ENCODE results near the gene HLCS.
A peak's percentile ranks its signal among the peaks of the same experiment; 100 is the strongest.

HLCS gene

DNA sequence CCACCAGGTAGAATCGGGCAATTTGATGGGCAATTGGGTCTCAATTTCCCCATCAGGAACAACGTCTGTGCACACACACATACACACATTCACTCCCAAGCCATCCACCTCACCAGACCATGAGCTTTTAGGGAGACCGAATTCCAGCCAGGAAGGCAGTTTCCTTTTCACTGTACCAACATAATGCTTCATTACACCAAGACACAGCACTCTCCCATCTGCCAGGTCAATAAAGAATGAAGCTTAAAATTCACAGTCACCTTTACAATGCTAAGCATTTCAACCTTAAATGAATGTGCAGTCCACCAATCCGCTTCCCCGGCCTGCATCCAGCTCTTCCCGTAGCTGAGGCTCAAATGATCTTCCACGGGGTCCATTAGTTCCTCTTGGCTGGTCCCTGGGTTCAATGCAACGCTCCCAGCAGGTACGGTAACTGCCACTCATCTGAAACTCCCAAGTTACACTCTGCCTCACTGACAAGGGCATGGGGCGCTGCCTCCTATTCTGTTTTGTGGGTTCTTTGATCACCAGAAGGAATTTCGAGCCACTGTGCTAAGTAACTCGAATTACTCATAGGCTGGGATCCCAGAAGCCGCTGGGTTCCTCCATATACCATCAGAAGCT, 162.5 kb downstream of the HLCS start:
- DNase-seq, result no peak

GRCh38 chr21:36803051-36803645, 163.3 kb downstream of the HLCS start:
- no peak for DNase-seq

DNA sequence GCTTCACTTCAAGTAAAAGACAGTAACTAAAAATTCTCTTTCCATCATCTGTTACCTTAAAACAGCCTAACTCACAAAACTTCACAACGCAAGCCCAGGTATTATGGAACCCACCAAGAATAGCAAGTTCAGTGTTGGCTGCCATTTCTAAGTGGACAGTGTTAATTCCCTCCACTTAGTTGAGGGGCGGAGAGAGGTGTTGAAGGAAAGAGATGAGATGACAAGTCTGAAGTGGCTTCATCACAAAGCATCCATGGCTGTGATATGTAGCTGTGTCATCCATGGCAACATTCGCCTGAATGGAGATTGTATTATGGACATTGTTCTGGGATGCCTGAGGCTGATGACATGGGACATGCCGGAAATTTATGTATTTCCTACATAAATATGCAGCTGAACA, 165.7 kb downstream of the HLCS start:
- no peak for DNase-seq

DNA sequence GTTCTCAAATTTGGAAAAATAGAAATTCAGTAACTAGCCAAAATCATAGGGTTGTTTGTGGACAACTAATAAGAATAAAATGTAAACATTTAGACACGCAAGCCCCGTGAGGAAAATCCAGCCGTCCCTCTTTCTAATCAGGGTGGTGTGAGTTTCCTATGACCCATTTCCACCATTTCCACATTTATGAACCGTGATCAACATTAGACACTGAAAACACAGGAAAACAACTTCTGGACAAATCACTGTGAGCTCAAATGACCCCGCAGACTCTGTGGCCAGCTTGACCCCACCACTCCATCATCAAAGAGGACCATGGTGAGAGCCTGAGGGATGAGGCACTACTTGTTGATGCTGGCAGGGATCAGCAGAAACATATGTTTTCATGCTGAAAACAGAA, 166.6 kb downstream of the HLCS start:
- DNase-seq, result no peak

- no peak for DNase-seq
These were observed 168.0 kb downstream of the HLCS start for GRCh38 chr21:36798491-36798890.

DNA sequence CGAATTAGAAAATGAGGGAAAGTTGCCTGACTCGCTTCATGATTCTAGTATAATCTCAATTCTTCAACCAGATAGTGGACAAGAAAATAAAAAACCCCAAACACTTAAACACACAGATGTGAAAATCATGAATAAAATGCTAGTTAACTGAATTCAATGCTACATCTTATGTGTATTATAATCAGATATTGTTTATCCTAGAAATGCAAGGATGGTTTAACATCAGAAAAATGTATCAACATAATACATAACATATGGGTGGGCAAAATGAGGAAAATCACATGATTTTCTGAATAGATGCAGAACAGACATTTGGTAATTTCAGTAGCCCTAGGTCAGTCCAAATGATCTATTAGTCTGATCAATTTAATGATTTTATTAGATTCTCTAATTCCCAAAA, 170.4 kb downstream of the HLCS start:
- no peak for DNase-seq

- DNase-seq, result no peak
These were observed 173.9 kb downstream of the HLCS start for GRCh38 chr21:36792505-36792967.

DNA sequence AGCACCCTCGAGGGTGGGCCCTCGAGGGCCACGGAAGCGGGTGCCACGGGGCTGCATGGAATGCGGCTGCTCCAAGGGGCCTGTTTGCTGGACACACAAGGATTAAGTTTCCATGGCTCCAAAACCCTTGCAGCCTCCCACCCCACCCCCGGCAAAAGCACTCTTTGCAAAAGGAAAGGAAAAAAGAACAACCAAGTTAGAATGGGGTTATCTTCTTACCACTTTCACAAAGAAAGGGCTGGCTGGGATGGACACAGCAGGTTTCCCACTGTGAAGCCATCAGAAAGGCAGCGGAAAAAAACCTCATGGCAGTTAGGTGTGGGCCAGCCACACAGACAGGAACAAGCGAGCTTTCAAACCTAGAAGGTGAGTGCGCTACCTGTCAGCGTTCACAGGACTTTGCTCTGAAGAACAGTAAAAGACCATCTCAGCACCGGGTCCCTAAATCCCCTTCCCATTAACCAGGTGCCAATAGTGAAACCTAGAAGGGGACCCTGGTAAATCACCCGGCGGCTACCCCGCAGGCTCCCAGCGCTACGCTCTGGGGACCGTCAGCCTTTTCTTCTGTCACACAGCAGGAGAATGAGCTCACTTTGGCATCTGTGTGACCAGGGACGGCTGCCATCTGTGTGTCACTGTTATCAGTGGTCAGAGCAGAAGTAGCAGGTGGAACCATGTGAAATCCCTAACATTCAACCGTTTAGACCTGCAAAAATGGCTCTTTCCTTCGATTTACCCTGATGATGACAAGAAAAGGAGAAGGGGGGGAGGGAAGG, 174.6 kb downstream of the HLCS start:
- no peak for DNase-seq

DNA sequence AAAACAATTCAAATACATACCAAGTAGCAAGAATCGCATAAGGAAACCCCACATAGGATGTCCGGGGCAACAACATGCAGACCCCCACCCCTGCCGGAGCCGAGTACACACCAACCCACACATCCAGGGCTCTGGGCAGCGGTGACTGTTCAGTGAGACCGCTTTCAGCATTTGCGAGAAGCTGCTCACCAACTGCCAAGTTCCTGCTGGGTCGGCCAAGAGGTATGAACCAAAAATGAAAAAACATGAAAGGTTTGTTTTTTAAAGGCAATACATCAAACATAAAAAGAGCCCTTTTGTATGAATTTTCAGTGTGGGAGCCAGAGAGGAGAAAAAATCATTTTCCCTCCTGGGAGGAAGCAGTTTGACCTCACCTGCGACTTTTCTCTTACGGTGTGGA, 175.3 kb downstream of the HLCS start:
- DNase-seq, result no peak

DNA sequence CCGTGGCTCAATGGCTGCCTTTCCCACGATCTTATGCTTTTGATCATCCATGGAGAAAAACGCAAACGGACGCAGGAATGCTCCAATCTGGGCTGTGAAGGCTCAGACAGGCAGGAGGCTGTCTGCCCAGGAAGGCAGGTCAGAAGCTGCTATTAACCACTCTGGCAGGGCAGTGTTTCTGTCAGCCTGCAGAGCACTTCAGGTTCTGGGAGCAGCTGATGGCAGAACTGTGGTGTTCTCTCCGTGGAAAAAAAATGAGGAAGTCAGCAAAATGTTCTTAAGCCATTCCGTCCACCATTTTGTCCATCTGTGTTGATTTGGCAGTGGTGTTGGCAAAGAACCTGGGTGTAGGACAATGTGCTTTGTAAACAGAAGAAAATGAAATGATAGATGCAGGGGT, 175.9 kb downstream of the HLCS start:
- DNase-seq, result no peak

DNA sequence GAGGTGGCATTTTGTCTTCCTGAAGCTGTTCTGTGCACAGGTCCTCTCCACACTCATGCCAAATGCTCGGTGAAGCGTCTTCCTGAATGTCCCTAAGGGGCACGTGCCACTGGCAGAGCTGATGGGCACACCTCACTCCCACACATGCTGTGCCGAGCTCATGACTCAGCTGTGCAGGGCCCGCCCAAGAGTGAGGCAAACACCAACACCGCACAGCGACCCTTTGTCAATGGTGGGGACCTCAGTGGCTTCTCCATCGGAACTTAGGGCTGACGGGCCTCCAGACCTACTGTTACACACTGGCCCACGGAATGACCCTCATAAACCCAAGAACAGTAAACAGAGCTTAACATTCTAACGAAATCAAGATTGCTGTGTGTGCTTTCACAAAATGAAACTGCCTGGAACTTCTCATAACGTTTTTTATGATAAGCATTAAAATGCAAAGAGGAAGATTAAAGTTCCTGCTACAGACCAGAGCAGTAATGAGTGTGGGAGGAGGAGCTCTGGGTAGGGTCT, 178.3 kb downstream of the HLCS start:
- no peak for DNase-seq

- no peak for DNase-seq
These were observed 180.3 kb downstream of the HLCS start for GRCh38 chr21:36786186-36786585.

DNA sequence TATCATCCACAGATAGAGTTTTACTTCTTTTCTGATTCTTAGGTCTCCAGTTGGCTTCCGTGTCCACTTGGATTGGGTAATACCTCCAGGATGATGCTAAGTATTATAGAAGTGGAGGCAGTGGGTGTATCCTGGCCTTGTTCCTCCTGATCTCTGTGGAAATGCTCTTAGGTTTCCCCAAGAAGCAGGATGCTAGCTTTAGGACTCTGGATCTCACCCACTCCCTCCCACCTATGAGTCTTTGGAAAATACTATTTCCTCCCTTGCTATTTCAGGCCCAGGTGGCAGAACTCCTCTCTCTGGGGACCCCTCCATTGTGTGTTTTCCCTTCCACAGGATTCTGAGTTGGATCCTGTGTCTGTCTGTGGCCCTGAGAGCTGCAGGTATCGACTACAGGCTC, 180.9 kb downstream of the HLCS start:
- DNase-seq, result no peak

DNA sequence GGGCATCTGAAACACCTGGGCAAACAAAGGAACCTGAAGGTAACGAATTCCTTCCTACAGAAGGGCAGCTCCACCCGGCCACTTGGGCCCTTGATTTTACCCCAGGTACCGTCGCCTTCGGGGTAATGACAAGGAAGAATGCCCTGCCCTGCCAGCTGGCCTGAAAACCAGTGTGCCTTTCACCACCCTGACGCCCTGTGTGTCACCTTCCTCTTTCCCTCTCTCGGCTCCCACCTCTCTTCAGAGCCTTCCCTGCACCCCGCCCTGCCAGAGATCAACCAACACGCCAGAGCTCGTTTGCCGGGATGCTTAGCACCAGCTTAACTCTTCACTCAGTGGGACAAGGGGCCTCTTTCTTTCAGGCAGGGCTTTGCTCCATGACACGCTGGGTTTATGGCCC, 181.5 kb downstream of the HLCS start:
- DNase-seq, result no peak

DNA sequence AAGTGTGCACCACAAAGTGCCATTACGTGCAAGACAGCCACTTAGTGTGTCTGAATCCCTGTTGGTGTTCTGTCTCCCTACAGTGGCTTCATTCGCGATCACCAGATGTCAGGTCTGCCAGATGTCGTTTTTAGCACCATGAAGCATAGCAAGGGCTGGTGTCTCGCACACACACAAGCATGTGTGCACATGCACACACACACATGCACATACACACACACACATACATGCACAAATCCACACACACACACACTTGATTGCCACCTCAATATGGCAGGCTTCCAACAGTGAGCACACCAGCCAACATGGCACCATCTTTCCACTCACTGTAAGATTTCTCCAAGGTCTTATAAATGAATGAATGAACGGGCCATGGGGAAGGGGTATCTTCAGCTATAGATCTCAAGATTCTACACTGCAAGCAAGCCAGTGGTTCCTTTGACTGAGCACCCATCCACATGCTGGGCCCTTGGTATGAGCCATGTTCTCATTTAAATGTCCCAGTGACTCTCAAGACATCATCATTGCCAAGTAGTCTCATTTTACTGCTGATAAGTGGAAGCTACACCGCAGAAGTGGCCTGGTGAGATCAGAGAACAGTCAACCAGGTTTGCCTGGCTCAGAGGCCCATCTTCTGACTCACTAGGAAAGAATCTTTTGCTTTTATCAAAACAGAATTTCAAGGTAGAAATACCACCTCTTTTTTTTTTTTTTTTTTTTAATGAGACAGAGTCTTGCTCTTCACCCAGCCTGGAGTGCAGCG, 182.7 kb downstream of the HLCS start:
- no peak for DNase-seq

DNA sequence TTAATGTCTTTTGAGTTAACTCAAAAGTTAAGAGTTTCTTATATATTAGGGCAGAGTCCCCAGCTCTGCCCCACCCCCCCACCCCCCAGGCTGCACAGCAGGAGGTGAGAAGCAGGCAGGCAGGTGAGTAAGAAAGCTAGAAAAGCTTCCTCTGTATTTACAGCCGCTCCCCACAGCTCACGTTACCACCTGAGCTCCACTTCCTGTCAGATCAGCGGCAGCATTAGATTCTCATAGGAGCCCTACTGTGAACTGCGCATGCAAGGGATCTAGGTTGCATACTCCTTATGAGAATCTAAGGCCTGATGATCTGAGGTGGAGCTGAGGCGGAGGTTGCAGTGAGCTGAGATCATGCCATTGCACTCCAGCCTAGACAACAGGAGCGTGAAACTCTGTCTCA, 185.6 kb downstream of the HLCS start:
- no peak for DNase-seq

- DNase-seq, result no peak
These were observed 189.4 kb downstream of the HLCS start for GRCh38 chr21:36776981-36777617.

DNA sequence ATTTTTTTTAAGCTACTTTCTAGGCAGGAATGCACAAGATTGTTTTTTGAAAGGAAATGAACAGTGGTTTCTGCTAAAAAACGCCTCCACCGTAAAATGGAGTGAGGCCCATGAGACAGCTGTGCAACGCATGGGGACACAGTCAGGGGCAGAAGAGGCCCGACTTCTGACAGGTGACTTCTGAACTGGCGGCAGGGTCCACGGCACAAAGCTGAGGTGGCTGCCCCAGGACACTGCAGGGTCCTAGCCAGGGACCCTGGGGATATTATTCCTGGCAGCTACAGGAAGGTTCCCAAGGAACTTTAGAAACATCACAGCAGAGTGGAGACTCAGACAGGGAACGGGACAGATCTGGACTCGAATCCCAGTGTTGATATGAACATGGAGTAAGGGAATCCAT, 192.5 kb downstream of the HLCS start:
- DNase-seq, result no peak

DNA sequence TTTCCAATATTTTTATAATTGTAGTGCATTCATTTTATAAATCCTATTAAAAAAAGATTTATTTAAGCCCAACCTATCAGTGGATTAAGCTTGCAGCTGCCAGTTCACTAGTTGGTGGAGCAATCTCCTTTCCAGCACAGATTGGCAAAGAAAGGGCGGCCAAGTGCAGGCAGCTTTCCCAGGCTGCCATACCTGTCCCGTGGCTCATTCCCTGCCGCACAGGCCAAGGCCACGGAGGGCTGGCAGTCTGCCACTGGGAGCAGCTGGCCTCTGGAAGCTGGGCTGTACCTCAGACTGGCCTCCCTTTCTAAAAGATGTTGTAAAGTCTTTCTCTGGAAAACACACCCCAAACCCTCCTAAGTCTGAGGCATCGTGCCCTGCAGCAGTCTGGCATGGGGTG, 193.4 kb downstream of the HLCS start:
- DNase-seq, result no peak

- DNase-seq, result peak; percentile 26
These were observed 197.2 kb downstream of the HLCS start for GRCh38 chr21:36769051-36769839.

- DNase-seq, result no peak
These were observed 198.0 kb downstream of the HLCS start for GRCh38 chr21:36768496-36768895.

DNA sequence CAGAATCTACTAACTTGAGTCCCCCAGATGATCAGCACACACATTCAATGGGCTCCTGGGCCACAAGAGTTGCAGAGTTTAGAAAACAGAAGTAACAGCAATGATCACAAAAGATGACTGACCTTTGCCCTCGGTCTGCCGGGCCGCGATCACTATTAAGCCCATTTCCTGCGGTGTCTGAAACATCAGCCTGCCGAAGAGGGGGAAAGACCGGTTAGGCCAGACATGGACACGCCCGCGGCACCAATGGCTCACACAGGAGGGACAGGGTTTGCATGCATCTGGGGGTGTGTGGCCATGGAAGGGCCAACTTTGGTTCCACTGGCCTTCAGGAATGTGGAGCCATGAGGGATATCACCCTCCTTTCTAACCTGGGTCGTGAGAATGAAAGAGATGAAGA, 199.4 kb downstream of the HLCS start:
- no peak for DNase-seq

Measured in COR-L47 (cell line).